ENCODE results near the gene FETUB.

The FETUB gene

DNA sequence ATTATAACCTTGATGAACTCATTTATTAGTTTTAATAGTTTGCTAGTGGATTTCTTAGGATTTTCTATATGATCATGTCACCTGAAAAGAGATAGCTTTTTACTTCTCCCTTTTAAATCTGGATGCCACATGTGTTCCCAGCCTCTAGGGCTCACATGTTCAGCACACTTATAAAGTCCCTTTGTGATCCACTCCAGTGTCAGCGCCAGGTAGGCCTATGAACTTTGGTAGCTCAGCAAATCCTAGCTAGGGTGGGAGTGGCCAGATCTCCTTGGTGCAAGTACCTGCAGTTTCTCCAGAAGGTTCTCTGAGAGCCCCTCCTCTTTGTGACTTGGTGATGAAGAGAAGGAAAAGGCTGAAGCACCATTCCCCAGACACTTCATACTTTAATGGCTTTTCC is 8.7 kb downstream of the FETUB start:
- Histone ChIP-seq H3K9ac (ENCODE audit: low read depth in 1 of 2, low read length in 2 of 2) (no peak overlapping the region), H3K9me3 (ENCODE audit: control insufficient read depth in 2 of 2, low read length in 2 of 2) (no peaks in the 10 kb centered on the region), H3K4me1 (ENCODE audit: control insufficient read depth in 2 of 2, insufficient read depth in 2 of 2, low read length in 2 of 2) (no peaks in the 10 kb centered on the region), H3K27ac (ENCODE audit: low read depth in 2 of 2, low read length in 2 of 2) (no peak overlapping the region), H3K4me3 (ENCODE audit: low read length in 2 of 2) (no peak overlapping the region), H3K36me3 (ENCODE audit: control insufficient read depth in 2 of 2, insufficient read depth in 2 of 2, low read length in 2 of 2) (no peaks in the 10 kb centered on the region), H3K27me3 (ENCODE audit: control insufficient read depth in 2 of 2, insufficient read depth in 2 of 2, low read length in 2 of 2) (peaks cover 0 to 4% of the 10 kb centered on the region in 2 donors)

- Histone ChIP-seq H3K4me1 (ENCODE audit: control insufficient read depth in 2 of 2, insufficient read depth in 2 of 2, low read length in 2 of 2) (no peaks in the 10 kb centered on the region), H3K36me3 (ENCODE audit: control insufficient read depth in 2 of 2, insufficient read depth in 2 of 2, low read length in 2 of 2) (no peaks in the 10 kb centered on the region), H3K27me3 (ENCODE audit: control insufficient read depth in 2 of 2, insufficient read depth in 2 of 2, low read length in 2 of 2) (peaks cover 0 to 2% of the 10 kb centered on the region in 2 donors), H3K9ac (ENCODE audit: low read depth in 1 of 2, low read length in 2 of 2) (no peak overlapping the region), H3K27ac (ENCODE audit: low read depth in 2 of 2, low read length in 2 of 2) (no peak overlapping the region), H3K9me3 (ENCODE audit: control insufficient read depth in 2 of 2, low read length in 2 of 2) (no peaks in the 10 kb centered on the region), H3K4me3 (ENCODE audit: low read length in 2 of 2) (no peak overlapping the region)
Observed at GRCh38 chr3:186651678-186652215, 11.5 kb downstream of the FETUB start.

GRCh38 chr3:186653080-186653707 is 13.0 kb downstream of the FETUB start:
- Histone ChIP-seq H3K4me3 (ENCODE audit: low read length in 2 of 2) (no peak overlapping the region), H3K36me3 (ENCODE audit: control insufficient read depth in 2 of 2, insufficient read depth in 2 of 2, low read length in 2 of 2) (no peaks in the 10 kb centered on the region), H3K9ac (ENCODE audit: low read depth in 1 of 2, low read length in 2 of 2) (no peak overlapping the region), H3K27me3 (ENCODE audit: control insufficient read depth in 2 of 2, insufficient read depth in 2 of 2, low read length in 2 of 2) (peaks cover 0 to 2% of the 10 kb centered on the region in 2 donors), H3K4me1 (ENCODE audit: control insufficient read depth in 2 of 2, insufficient read depth in 2 of 2, low read length in 2 of 2) (no peaks in the 10 kb centered on the region), H3K9me3 (ENCODE audit: control insufficient read depth in 2 of 2, low read length in 2 of 2) (no peaks in the 10 kb centered on the region), H3K27ac (ENCODE audit: low read depth in 2 of 2, low read length in 2 of 2) (no peak overlapping the region)

GRCh38 chr3:186653984-186654383 is 13.8 kb downstream of the FETUB start:
- H3K27ac ChIP-seq (ENCODE audit: low read depth in 2 of 2, low read length in 2 of 2): no peak overlapping the region

GRCh38 chr3:186663361-186664118 is 23.3 kb downstream of the FETUB start:
- H3K27me3 ChIP-seq (ENCODE audit: control insufficient read depth in 2 of 2, insufficient read depth in 2 of 2, low read length in 2 of 2): peaks cover 0 to 3% of the 10 kb centered on the region in 2 donors
- H3K36me3 ChIP-seq (ENCODE audit: control insufficient read depth in 2 of 2, insufficient read depth in 2 of 2, low read length in 2 of 2): no peaks in the 10 kb centered on the region
- no peak overlapping the region for H3K9ac ChIP-seq (ENCODE audit: low read depth in 1 of 2, low read length in 2 of 2)
- no peaks in the 10 kb centered on the region for H3K9me3 ChIP-seq (ENCODE audit: control insufficient read depth in 2 of 2, low read length in 2 of 2)
- no peak overlapping the region for H3K4me3 ChIP-seq (ENCODE audit: low read length in 2 of 2)
- H3K4me1 ChIP-seq (ENCODE audit: control insufficient read depth in 2 of 2, insufficient read depth in 2 of 2, low read length in 2 of 2): no peaks in the 10 kb centered on the region
- no peak overlapping the region for H3K27ac ChIP-seq (ENCODE audit: low read depth in 2 of 2, low read length in 2 of 2)

More at GRCh38 chr3:186653984-186654383, 13.8 kb downstream of the FETUB start:
- Histone ChIP-seq H3K9ac (ENCODE audit: low read depth in 1 of 2, low read length in 2 of 2) (no peak overlapping the region), H3K4me1 (ENCODE audit: control insufficient read depth in 2 of 2, insufficient read depth in 2 of 2, low read length in 2 of 2) (no peaks in the 10 kb centered on the region), H3K27me3 (ENCODE audit: control insufficient read depth in 2 of 2, insufficient read depth in 2 of 2, low read length in 2 of 2) (peaks cover 0 to 2% of the 10 kb centered on the region in 2 donors), H3K9me3 (ENCODE audit: control insufficient read depth in 2 of 2, low read length in 2 of 2) (no peaks in the 10 kb centered on the region), H3K36me3 (ENCODE audit: control insufficient read depth in 2 of 2, insufficient read depth in 2 of 2, low read length in 2 of 2) (no peaks in the 10 kb centered on the region), H3K4me3 (ENCODE audit: low read length in 2 of 2) (no peak overlapping the region)

GRCh38 chr3:186664119-186664495 is 23.9 kb downstream of the FETUB start:
- Histone ChIP-seq H3K27ac (ENCODE audit: low read depth in 2 of 2, low read length in 2 of 2) (no peak overlapping the region), H3K27me3 (ENCODE audit: control insufficient read depth in 2 of 2, insufficient read depth in 2 of 2, low read length in 2 of 2) (peaks cover 0 to 3% of the 10 kb centered on the region in 2 donors), H3K9me3 (ENCODE audit: control insufficient read depth in 2 of 2, low read length in 2 of 2) (no peaks in the 10 kb centered on the region), H3K4me1 (ENCODE audit: control insufficient read depth in 2 of 2, insufficient read depth in 2 of 2, low read length in 2 of 2) (no peaks in the 10 kb centered on the region), H3K9ac (ENCODE audit: low read depth in 1 of 2, low read length in 2 of 2) (no peak overlapping the region), H3K36me3 (ENCODE audit: control insufficient read depth in 2 of 2, insufficient read depth in 2 of 2, low read length in 2 of 2) (no peaks in the 10 kb centered on the region), H3K4me3 (ENCODE audit: low read length in 2 of 2) (no peak overlapping the region)

DNA sequence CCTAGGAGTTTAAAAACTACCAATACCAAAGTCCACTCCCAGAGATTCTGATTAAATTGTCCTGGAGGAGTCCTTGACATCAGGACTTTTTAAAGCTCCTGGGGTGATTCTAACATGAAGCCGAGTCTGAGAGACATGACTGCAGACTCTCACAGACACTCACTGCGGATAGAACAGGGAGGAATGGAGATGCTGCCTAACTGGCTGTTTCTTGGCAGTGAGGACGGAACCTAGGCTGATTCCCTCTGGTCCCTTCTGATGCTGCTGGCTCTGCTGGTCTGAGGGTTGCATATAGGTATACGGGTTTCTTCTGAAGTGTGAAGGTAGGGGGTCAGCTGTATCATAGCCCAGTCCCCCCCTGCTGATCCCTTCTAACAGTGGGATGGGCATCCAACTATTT is 24.3 kb downstream of the FETUB start:
- Histone ChIP-seq H3K9ac (ENCODE audit: low read depth in 1 of 2, low read length in 2 of 2) (no peak overlapping the region), H3K27me3 (ENCODE audit: control insufficient read depth in 2 of 2, insufficient read depth in 2 of 2, low read length in 2 of 2) (peaks cover 0 to 3% of the 10 kb centered on the region in 2 donors), H3K36me3 (ENCODE audit: control insufficient read depth in 2 of 2, insufficient read depth in 2 of 2, low read length in 2 of 2) (no peaks in the 10 kb centered on the region), H3K4me1 (ENCODE audit: control insufficient read depth in 2 of 2, insufficient read depth in 2 of 2, low read length in 2 of 2) (no peaks in the 10 kb centered on the region), H3K9me3 (ENCODE audit: control insufficient read depth in 2 of 2, low read length in 2 of 2) (no peaks in the 10 kb centered on the region), H3K4me3 (ENCODE audit: low read length in 2 of 2) (no peak overlapping the region), H3K27ac (ENCODE audit: low read depth in 2 of 2, low read length in 2 of 2) (no peak overlapping the region)

- Histone ChIP-seq H3K4me1 (ENCODE audit: control insufficient read depth in 2 of 2, insufficient read depth in 2 of 2, low read length in 2 of 2) (no peaks in the 10 kb centered on the region), H3K36me3 (ENCODE audit: control insufficient read depth in 2 of 2, insufficient read depth in 2 of 2, low read length in 2 of 2) (no peaks in the 10 kb centered on the region), H3K9me3 (ENCODE audit: control insufficient read depth in 2 of 2, low read length in 2 of 2) (no peaks in the 10 kb centered on the region), H3K27ac (ENCODE audit: low read depth in 2 of 2, low read length in 2 of 2) (no peak within 1 kb of the TSS), H3K9ac (ENCODE audit: low read depth in 1 of 2, low read length in 2 of 2) (no peak within 1 kb of the TSS), H3K27me3 (ENCODE audit: control insufficient read depth in 2 of 2, insufficient read depth in 2 of 2, low read length in 2 of 2) (peaks cover 0 to 3% of the 10 kb centered on the region in 2 donors), H3K4me3 (ENCODE audit: low read length in 2 of 2) (no peak within 1 kb of the TSS)
Observed at GRCh38 chr3:186665625-186666188, 25.5 kb downstream of the FETUB start, which contains the start of gene HRG. TSS of gene HRG (plus strand) at chr3:186666014. CDS start at chr3:186666032, 18 bp downstream.

- H3K4me3 ChIP-seq (ENCODE audit: low read length in 2 of 2): no peak overlapping the region
- no peaks in the 10 kb centered on the region for H3K36me3 ChIP-seq (ENCODE audit: control insufficient read depth in 2 of 2, insufficient read depth in 2 of 2, low read length in 2 of 2)
- H3K4me1 ChIP-seq (ENCODE audit: control insufficient read depth in 2 of 2, insufficient read depth in 2 of 2, low read length in 2 of 2): no peaks in the 10 kb centered on the region
- no peak overlapping the region for H3K9ac ChIP-seq (ENCODE audit: low read depth in 1 of 2, low read length in 2 of 2)
- no peaks in the 10 kb centered on the region for H3K9me3 ChIP-seq (ENCODE audit: control insufficient read depth in 2 of 2, low read length in 2 of 2)
- H3K27me3 ChIP-seq (ENCODE audit: control insufficient read depth in 2 of 2, insufficient read depth in 2 of 2, low read length in 2 of 2): peaks cover 0 to 3% of the 10 kb centered on the region in 2 donors
- no peak overlapping the region for H3K27ac ChIP-seq (ENCODE audit: low read depth in 2 of 2, low read length in 2 of 2)
Observed at GRCh38 chr3:186668426-186668825, 28.2 kb downstream of the FETUB start.

Measured in mucosa of rectum (tissue), 2 donors.